Activated T-cell treated with anti-CD3 and anti-CD28 coated beads, Interleukin-2, amount 50 U/mL, for 72 hours (primary cell): ENCODE measurements around the gene OASL. TPM values are rescaled to one million over a fixed set of nuclear protein-coding genes. Genes with fewer than 3 reads are reported as not detected.

Experiments
- ATAC-seq, 2 donors: fragments of 150-1000 bp; cut with Tn5 transposase; replicated peaks in 1 of 2; 2 replicates each; pipeline ENCODE4 v1.10.0; 2021; ENCODE audit warnings: moderate library complexity in 2 of 2, mild to moderate bottlenecking in 1 of 2
- DNase-seq, 2 donors: peaks; one replicate each; pipeline ENCODE4 v3.0.0; 2021 to 2022; ENCODE audit warnings: mixed read lengths in 1 of 2
- H3K27ac Mint-ChIP-seq: one replicate; pipeline ENCODE4 v1.8.0; 2022; ENCODE audit warnings: mild to moderate bottlenecking, moderate library complexity, mixed read lengths
- H3K27me3 Mint-ChIP-seq: one replicate; pipeline ENCODE4 v1.8.0; 2022; ENCODE audit warnings: low read depth, mixed read lengths
- H3K36me3 Mint-ChIP-seq, 2 donors: one replicate each; pipeline ENCODE4 v1.8.0; 2022; ENCODE audit warnings: mixed read lengths in 2 of 2, mild to moderate bottlenecking in 1 of 2; ENCODE audit not compliant: insufficient read depth in 2 of 2
- H3K4me1 Mint-ChIP-seq: one replicate; pipeline ENCODE4 v1.8.0; 2022; ENCODE audit warnings: low read depth, mixed read lengths
- H3K4me3 Mint-ChIP-seq, 2 donors: one replicate each; pipeline ENCODE4 v1.8.0; 2022; ENCODE audit warnings: mild to moderate bottlenecking in 2 of 2, mixed read lengths in 2 of 2, moderate library complexity in 2 of 2
- H3K9me3 Mint-ChIP-seq, 2 donors: one replicate each; pipeline ENCODE4 v1.8.0; 2022; ENCODE audit warnings: mixed read lengths in 2 of 2
- total RNA-seq, 2 donors: library from RNA; stranded (reverse); gene quantifications; one replicate each; pipeline ENCODE4 v1.2.3, GENCODE V29; 2022

OASL gene
- total RNA-seq, 2 donors from 2014 or later = 13.6 to 45.1 TPM

DNA sequence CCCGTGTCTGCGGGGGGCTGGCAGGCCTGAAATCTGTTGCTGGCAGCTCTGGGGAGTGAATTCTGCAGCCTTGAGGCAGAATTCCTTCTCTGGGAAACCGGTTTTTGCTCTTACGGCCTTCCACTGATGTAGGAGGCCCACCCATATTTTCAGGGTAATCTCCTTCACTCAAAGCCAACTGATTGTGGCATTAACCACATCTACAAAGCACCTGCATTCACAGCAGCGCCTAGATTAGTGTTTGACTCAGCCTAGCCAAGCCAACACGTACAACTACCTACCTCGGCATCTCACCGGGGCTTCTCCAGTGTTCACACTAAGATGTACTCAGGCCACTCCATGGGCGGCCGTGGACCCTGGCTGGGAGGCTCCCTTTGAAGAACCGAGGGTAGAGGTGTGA lies 38.5 kb downstream of the OASL start:
- ATAC-seq = no peak
- Mint-ChIP-seq H3K36me3 (peaks cover 2 to 12% of the 10 kb centered on the region in 2 donors), H3K27me3 (no peaks in the 10 kb centered on the region), H3K9me3 (peaks cover 0 to 1% of the 10 kb centered on the region in 2 donors), H3K27ac (no peak overlapping the region), H3K4me3 (no peak overlapping the region), H3K4me1 (no peaks in the 10 kb centered on the region)
- no peak for DNase-seq

DNA sequence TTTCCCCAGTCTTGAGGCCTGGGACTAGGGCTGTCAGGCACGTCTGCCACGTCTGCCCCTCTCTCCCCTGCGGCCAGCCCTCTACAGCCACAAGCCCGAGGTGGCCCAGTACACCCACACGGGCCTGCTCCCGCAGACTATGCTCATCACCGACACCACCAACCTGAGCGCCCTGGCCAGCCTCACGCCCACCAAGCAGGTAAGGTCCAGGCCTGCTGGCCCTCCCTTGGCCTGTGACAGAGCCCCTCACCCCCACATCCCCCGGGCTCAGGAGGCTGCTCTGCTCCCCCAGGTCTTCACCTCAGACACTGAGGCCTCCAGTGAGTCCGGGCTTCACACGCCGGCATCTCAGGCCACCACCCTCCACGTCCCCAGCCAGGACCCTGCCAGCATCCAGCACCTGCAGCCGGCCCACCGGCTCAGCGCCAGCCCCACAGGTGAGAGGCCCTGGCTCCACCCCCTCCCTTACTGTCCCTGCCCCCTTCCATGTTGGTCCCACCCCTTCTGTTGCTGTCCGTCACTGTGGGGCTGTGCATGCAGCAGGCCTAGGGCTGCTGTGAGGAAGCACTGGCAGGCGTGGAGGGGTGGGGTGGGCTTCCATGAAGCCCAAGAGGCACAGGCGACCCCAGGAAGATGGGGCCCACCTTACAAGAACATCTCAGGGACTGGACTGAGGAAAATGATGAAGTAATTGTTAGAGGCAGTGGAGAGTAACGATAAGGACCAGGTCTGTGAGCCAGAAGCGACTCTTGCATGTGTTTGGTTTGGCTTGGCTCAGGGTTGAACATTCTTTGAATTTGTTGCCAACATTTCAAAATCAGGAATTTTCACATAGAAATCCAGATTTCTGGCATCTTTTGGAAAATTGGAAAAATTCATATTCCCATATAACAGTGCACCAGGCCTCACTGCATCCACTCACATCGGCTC lies 39.6 kb downstream of the OASL start:
- Mint-ChIP-seq H3K36me3 (peaks cover 0 to 6% of the 10 kb centered on the region in 2 donors), H3K27me3 (peaks cover 9% of the 10 kb centered on the region), H3K4me3 (no peak overlapping the region), H3K4me1 (no peaks in the 10 kb centered on the region), H3K27ac (no peak overlapping the region), H3K9me3 (peaks cover 4% of the 10 kb centered on the region in 2 donors)
- ATAC-seq (no peak), DNase-seq (no peak)

DNA sequence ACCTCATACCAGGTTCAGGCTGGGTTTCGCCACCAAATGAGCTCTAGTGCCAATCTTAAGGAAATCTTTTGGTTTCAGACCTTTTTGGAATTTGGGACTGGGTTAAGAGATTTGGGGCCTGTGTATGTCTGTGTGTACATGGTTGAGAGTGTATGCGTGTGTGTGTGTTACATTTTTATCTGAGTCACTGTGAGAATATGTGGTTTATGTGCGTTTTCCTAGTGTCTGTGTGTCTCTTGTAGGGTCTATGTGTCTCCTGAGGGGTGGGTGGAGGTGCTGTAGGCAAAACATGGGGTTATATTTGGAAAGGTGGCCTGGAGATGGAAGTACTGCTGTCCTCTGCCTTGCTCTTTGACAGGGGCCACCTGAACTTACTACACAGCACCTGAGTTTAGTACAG lies 40.6 kb downstream of the OASL start:
- Mint-ChIP-seq H3K36me3 (peaks cover 0 to 2% of the 10 kb centered on the region in 2 donors), H3K27me3 (peaks cover 11% of the 10 kb centered on the region), H3K27ac (no peak overlapping the region), H3K4me1 (no peaks in the 10 kb centered on the region), H3K4me3 (no peak overlapping the region), H3K9me3 (peaks cover 4% of the 10 kb centered on the region in 2 donors)
- ATAC-seq = no peak
- DNase-seq = no peak

DNA sequence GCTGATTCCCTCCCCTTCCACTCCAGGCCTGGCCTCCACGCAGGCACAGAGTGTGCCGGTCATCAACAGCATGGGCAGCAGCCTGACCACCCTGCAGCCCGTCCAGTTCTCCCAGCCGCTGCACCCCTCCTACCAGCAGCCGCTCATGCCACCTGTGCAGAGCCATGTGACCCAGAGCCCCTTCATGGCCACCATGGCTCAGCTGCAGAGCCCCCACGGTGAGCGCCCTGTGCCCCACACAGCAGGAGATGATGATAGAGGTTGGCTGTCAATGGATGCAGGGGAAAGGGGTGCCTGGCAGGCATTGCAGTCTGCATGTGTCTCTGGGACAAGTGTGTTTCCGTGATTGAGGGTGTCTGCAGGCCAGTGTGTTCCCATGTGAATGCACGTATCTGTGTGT lies 41.6 kb downstream of the OASL start:
- no peak overlapping the region for H3K27ac Mint-ChIP-seq

DNA sequence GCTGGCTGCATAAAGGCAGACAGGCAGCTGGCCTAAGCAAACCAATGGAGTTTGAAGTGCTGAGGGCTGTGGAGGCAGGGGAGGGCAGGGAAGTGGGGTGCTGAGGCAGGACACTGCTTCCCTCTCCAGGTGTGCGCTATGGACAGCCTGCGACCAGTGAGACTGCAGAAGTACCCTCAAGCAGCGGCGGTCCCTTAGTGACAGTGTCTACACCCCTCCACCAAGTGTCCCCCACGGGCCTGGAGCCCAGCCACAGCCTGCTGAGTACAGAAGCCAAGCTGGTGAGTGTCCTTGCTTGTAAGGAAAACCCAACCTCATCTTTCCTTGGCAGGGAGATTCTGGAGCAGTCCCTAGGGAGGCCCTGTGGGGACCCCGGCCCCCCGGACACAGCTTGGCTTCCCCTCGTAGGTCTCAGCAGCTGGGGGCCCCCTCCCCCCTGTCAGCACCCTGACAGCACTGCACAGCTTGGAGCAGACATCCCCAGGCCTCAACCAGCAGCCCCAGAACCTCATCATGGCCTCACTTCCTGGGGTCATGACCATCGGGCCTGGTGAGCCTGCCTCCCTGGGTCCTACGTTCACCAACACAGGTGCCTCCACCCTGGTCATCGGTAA lies 42.8 kb downstream of the OASL start:
- ATAC-seq (no peak), DNase-seq (no peak)
- H3K4me1 Mint-ChIP-seq = no peaks in the 10 kb centered on the region
- H3K4me3 Mint-ChIP-seq = no peak overlapping the region
- H3K36me3 Mint-ChIP-seq = no peaks in the 10 kb centered on the region
- peaks cover 4% of the 10 kb centered on the region in 2 donors for H3K9me3 Mint-ChIP-seq
- peaks cover 11% of the 10 kb centered on the region for H3K27me3 Mint-ChIP-seq
- no peak overlapping the region for H3K27ac Mint-ChIP-seq

More for the DNA sequence above, 41.6 kb downstream of the OASL start:
- DNase-seq (no peak), ATAC-seq (no peak)
- H3K9me3 Mint-ChIP-seq = peaks cover 4% of the 10 kb centered on the region in 2 donors
- no peak overlapping the region for H3K4me3 Mint-ChIP-seq
- H3K27me3 Mint-ChIP-seq = peaks cover 11% of the 10 kb centered on the region
- H3K4me1 Mint-ChIP-seq = no peaks in the 10 kb centered on the region
- no peaks in the 10 kb centered on the region for H3K36me3 Mint-ChIP-seq

DNA sequence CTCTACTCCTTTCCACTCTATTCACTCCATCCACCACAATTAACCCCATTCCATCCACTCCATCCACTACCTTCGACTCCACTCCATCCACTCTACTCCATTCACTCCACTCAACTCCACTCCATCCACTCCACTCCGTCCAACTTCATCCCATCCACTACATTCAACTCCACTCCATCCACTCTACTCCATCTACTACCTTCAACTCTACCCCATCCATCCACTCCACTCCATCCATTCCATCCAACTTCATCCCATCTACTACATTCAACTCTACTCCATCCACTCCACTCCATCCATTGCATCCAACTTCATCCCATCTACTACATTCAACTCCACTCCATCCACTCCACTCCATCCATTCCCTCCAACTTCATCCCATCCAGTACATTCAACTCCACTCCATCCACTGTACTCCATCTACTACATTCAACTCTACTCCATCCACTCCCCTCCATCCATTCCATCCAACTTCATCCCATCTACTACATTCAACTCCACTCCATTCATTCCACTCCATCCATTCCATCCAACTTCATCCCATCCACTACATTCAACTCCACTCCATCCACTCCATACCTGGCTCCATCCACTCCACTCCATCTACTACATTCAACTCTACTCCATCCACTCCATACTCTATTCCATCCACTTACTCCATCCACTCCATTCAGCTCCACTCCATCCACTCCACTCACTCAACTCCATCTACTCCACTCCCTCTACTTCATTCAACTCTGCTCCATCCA lies 44.3 kb downstream of the OASL start:
- Mint-ChIP-seq H3K9me3 (peaks cover 4% of the 10 kb centered on the region in 2 donors), H3K4me3 (no peak overlapping the region), H3K4me1 (no peaks in the 10 kb centered on the region), H3K27ac (no peak overlapping the region), H3K36me3 (no peaks in the 10 kb centered on the region), H3K27me3 (peaks cover 11% of the 10 kb centered on the region)
- DNase-seq = no peak
- no peak for ATAC-seq

DNA sequence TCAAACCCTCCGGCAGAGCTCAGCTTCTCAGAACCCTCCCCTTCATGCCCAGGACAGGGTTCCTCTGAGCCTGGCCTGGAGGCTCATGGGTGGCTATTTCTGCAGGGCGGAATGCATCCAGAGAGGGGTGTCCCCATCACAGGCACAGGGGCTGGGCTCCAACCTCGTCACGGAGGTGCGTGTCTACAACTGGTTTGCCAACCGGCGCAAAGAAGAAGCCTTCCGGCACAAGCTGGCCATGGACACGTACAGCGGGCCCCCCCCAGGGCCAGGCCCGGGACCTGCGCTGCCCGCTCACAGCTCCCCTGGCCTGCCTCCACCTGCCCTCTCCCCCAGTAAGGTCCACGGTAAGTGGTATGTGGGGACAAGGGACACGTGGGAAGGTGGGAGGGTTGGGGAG lies 45.0 kb downstream of the OASL start:
- Mint-ChIP-seq H3K4me3 (no peak overlapping the region), H3K27ac (no peak overlapping the region), H3K27me3 (peaks cover 11% of the 10 kb centered on the region), H3K36me3 (no peaks in the 10 kb centered on the region), H3K9me3 (peaks cover 4% of the 10 kb centered on the region in 2 donors), H3K4me1 (no peaks in the 10 kb centered on the region)
- ATAC-seq (no peak), DNase-seq (no peak)

DNA sequence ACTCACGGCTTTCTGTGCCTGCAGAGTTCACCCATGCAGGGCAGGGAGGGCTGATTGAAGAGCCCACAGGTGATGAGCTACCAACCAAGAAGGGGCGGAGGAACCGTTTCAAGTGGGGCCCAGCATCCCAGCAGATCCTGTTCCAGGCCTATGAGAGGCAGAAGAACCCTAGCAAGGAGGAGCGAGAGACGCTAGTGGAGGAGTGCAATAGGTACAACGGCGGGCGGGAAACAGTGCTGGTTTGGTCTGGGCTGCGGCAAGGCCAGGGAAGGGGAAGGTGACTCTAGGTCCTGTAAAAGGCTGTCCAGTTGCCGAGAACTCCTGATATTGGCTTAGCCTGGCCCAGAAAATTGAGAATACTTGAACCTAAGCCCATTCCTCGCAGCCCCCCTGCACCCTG lies 45.5 kb downstream of the OASL start:
- Mint-ChIP-seq H3K9me3 (peaks cover 4% of the 10 kb centered on the region in 2 donors), H3K27ac (no peak overlapping the region), H3K36me3 (no peaks in the 10 kb centered on the region), H3K4me1 (no peaks in the 10 kb centered on the region), H3K4me3 (no peak overlapping the region), H3K27me3 (peaks cover 11% of the 10 kb centered on the region)
- ATAC-seq (no peak), DNase-seq (no peak)

DNA sequence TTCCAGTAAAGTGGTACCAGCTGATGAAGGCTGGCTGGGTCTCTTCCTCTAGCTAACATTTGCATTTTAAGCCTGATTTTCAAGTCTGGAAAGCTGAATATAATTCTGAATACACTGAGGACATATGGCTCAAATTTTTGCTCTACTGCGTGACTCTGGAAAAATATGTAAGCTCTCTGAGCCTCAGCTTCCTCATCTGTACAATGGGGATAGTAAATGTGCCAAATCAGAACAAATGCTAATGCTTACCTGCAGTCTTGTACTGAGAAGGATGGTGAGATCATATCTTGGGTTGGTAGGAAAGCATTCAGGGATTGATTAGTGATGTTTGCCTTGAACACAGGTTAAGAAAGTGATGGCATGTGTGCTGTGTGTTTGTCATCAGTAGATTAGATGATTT lies 46.1 kb downstream of the OASL start:
- Mint-ChIP-seq H3K4me1 (no peaks in the 10 kb centered on the region), H3K36me3 (no peaks in the 10 kb centered on the region), H3K27me3 (peaks cover 11% of the 10 kb centered on the region), H3K27ac (no peak overlapping the region), H3K9me3 (peaks cover 6% of the 10 kb centered on the region in 2 donors), H3K4me3 (no peak overlapping the region)
- no peak for ATAC-seq
- no peak for DNase-seq

DNA sequence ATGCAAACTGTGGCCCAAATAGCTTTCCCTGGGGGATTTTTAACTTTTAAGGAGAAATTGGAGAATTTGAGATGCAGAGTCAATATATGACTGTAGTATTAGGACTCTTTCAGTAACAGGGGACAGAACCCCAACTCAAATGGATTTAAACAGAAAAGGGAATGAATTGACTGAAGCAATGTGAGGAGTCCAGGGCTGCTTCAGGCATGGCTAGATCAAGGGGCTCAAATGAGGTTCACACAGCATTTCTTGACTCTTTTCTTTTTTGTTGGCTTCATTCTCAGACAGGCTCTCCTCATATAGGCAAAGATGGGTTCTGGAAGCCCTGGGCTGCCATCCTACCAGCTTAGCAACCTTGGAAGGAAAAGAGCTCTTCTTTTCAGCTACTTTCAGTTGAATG lies 47.1 kb downstream of the OASL start:
- Mint-ChIP-seq H3K4me1 (no peaks in the 10 kb centered on the region), H3K27ac (no peak overlapping the region), H3K27me3 (peaks cover 11% of the 10 kb centered on the region), H3K36me3 (no peaks in the 10 kb centered on the region), H3K4me3 (no peak overlapping the region), H3K9me3 (peaks cover 6% of the 10 kb centered on the region in 2 donors)
- DNase-seq (no peak), ATAC-seq (no peak)

DNA sequence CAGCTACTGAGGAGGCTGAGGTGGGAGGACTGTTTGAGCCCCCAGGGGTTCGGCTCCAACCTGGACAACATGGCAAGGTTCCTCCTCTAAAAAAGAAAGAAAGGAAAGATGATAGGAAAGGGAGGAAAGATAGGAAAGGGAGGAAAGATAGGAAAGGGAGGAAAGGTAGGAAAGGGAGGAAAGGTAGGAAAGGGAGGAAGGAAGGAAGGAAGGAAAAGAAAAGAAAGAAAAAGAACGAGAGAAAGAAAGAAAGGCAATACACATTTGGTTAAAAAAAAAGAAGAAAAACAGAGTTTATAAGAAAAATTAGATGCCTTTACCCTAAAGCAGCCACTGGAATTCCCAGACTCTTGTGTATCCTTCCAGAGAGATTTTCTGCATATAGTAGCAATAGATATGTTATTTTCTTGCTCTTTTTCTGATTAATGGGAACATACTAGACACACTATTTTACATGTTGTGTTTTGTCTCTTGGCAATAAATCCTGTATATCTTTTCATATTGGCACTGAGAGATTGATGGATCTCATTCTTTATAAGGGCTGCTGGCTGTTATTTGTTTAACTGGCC lies 48.5 kb downstream of the OASL start:
- Mint-ChIP-seq H3K27ac (no peak overlapping the region), H3K36me3 (no peaks in the 10 kb centered on the region), H3K4me1 (no peaks in the 10 kb centered on the region), H3K27me3 (peaks cover 11% of the 10 kb centered on the region), H3K4me3 (no peak overlapping the region), H3K9me3 (peaks cover 5 to 6% of the 10 kb centered on the region in 2 donors)
- DNase-seq = no peak
- no peak for ATAC-seq

DNA sequence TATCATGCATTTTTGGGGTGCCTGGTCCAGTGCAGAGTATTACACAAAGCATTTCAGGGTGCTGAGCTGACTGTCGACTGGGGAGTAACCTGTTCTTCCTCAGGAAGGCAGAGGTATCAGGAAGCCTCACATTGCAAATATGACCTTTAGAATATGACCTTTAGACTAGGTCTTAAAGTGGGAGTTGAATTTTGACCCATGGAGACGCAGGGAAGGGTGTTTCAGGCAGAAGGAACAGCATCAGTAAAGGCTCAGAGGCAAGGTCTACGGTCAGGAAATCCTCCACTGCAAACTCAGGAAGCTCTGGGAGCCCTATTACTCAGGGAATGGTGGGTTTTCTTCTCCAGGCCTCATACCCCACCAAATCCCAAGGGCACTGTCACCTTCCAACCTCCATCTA lies 49.4 kb downstream of the OASL start:
- DNase-seq = no peak
- H3K36me3 Mint-ChIP-seq = no peaks in the 10 kb centered on the region
- H3K27ac Mint-ChIP-seq = no peak overlapping the region
- H3K27me3 Mint-ChIP-seq = peaks cover 5% of the 10 kb centered on the region
- no peaks in the 10 kb centered on the region for H3K4me1 Mint-ChIP-seq
- no peak overlapping the region for H3K4me3 Mint-ChIP-seq
- H3K9me3 Mint-ChIP-seq = peaks cover 2% of the 10 kb centered on the region in 2 donors
- ATAC-seq = no peak

DNA sequence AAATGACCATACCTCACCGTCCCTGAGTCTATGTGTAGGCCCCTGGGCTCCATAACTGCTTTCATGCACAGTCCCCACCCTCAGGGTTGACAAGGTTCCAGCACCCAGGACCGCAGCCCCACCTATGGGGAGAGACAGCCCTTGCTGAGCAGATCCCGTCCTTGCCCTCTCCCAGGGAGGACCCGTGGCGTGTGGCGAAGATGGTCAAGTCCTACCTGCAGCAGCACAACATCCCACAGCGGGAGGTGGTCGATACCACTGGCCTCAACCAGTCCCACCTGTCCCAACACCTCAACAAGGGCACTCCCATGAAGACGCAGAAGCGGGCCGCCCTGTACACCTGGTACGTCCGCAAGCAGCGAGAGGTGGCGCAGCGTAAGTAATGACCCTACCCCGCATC lies 50.4 kb downstream of the OASL start:
- H3K27ac Mint-ChIP-seq = no peak overlapping the region
- peaks cover 6% of the 10 kb centered on the region for H3K4me1 Mint-ChIP-seq
- H3K36me3 Mint-ChIP-seq = no peaks in the 10 kb centered on the region
- H3K9me3 Mint-ChIP-seq = peaks cover 2% of the 10 kb centered on the region in 2 donors
- ATAC-seq (no peak), DNase-seq (no peak)
- H3K27me3 Mint-ChIP-seq = no peaks in the 10 kb centered on the region
- no peak overlapping the region for H3K4me3 Mint-ChIP-seq
